Islet precursor cell (in vitro differentiated cells): ENCODE data around the gene GUSB.
"Not testable (repeated sequence)": the region's sequence is repeated elsewhere in the genome, so short reads cannot be mapped to it uniquely, and the experiment has no call there.

ENCODE experiments used
- DNase-seq: peaks from one replicate; pipeline ENCODE4 v3.0.0-alpha.2; 2018

GUSB gene

DNA sequence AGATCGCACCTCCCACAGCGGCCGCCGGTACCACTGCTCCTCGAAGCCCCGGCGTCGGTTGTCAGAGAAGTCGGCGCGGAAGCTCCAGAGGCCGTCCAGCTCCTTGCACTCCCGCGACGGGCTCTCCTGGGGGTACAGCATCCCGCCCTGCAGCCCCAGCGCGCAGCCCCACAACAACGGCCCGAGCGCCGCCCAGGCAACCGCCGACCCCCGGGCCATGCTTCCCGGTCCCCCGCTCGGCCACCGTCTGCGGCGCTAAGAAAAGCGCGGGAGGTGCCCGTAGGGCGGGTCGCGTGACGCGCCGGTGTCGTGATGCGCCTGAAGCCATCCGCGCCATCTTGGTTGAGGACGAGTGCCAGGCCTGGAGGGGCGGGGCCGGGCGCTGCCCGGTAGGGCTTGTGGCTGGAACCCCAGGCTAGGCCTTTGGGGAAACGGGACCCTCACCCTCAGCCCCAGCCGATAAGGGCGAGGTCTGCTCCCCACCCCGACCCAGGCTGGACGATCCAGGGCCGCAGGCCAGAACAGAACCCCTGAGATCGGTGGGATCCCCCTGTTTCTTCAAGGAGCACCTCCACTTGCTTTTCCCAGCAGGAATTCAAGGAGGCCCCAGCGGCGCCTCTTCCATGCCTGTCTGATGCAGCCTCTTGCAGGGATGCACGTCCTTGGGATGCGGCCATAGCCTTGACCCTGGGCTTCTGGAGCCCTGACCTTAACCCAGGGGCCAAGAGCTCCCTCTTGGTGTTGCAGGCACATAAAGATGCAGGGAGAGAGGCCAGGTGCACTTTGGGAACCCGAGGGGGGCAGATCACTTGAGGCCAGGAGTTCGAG lies at the start of gene GUSB:
GUSB (minus strand) TSS at position 249 of the 828 bp plus-strand sequence; CDS start at position 219, 30 bp downstream.
- peak; percentile 93 for DNase-seq

DNA sequence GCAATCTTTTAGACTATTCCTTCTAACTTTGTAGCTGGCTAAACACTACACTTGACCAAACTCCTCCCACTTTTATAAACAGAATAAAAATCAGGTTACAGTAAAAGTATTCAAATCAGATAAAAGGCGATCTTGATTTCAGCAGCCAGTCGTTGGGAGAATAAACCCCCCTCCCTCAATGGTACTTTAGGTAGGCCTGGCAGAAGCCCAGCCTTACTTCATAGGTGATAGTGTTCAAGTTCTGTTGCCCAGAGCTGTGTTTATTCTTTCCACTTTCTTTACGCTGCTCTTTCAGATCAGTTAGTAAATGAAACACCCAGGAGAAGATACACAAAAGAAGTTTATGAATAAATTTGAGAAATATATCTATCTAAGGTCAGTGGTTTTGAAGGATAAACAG lies 46.3 kb upstream of the GUSB start:
- not testable (repeated sequence) for DNase-seq

DNA sequence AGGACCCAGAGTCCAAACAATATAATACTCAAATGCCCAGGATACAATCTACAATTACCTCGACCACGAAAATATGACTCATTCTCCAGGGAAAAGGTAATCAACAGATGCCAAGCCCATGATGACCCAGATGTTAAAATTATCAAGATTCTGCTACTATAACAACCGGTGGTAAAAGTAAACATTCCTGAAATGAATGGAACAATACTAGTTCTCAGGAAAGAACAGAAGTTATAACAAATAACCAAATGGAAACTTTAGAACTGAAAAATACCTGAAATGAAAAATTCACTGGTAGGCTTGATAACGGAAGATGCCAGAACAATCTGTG lies 34.1 kb upstream of the GUSB start:
- no peak for DNase-seq

DNA sequence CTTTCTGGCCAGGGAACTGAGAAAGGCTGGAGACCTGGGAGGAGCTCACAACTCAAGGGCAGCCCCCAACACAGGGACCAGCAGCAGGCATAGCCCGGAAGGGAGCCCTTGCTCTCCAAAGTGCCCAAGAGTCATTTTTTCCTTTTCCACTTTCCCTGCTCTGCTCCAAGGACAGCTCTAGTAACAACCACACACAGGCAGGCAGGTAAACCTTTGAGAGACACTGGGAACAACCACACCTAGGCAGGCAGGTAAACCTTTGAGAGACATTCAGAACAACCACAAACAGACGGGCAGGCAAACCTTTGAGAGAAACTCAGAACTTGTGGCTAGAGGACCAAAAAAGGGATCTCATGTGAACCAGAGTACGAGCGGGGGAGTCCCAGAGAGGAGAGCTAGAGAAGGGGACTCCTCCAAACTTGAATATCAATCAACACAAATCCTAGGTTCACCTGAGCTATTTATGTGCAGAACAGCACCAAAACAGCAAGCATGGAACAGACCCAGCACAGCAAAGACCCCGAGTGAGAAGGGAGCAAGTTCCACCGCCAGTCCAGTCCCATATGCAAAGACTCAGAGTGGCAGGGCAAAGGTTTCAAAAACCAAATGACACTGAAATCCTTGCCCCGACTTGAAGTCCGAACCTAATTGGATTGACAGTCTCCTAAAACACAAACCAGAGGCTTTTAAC lies 33.6 kb upstream of the GUSB start:
- no peak for DNase-seq

DNA sequence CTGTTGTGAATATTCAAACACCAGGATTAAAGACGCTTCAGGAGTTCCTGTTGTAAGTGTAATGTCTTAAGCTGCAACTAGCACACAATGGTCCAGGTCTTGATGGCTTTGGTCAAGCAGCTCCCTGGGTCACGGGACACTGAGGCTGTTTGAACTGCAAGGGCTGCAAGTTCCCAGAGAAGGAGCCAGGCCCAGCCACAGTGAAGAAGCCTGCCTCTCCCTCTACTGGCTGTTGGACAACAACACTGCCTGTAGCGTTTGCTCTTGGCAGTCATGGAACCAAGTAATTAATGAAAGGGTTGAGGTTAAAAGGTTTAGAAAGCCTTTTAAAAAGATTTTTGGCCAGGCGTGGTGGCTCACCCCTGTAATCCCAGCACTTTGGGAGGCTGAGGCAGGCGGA lies 31.9 kb upstream of the GUSB start:
- DNase-seq, result peak; percentile 71

DNA sequence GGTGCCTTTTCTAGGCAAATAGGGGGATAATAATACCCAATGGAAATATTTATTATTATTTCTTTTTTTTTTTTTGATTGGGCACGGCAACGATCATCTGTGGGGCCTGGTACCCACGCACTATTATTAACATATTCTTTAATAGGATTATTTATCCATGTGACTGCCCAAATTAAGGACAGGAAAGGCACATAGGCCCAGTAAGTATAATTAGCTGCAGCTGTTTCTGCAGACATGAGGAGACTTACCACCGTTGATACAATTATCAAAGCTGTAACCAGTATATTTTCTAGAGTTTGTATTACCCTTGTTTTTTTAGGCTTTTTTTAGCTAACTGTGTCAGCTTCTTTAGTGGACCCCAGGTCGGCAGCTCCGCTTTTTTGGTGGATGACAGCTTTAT lies 25.2 kb upstream of the GUSB start:
- no peak for DNase-seq

DNA sequence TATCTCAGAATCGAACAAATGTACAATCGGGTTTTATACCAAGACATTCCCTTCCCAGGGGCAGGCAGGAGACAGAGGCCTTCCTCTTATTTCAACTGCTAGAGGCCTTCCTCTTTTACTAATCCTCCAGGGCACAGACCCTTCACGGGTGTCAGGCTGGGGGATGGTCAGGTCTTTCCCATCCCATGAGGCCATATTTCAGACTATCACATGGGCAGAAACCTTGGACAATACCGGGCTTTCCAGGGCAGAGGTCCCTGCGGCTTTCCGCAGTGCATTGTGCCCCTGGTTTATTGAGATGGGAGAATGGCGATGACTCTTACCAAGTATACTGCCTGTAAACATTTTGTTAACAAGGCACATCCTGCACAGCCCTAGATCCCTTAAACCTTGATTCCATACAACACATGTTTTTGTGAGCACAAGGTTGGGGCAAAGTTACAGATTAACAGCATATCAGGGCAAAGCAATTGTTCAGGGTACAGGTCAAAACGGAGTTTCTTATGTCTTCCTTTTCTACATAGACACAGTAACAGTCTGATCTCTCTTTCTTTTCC lies 23.2 kb upstream of the GUSB start:
- DNase-seq, result not testable (repeated sequence)

DNA sequence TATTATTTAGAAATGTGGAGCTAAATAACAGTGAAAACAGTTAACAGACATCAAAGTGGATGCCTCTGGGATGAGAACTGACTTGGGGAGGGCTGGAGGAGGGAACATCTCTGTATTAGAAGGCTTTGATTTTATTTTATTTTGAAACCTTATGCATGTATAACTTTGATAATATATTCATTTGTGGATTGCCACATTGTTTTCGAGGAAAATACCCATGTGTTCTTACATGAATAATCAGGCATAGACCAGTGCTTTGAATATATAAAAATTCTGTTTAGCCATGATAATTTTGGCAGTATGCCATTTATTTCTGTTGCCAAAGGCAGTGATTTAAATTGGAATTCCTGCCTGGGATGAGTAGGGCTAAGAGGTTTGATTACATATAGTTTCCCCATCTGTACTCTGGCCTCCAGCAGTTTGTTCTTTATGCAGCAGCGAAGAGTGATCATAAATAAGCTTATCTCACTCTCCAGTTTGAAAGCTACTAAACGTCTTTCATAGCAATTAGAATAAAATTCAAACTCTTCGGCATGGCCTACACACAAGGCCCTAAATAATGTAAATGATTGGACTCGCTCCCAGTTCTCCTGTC lies 18.9 kb upstream of the GUSB start:
- DNase-seq, result not testable (repeated sequence)

DNA sequence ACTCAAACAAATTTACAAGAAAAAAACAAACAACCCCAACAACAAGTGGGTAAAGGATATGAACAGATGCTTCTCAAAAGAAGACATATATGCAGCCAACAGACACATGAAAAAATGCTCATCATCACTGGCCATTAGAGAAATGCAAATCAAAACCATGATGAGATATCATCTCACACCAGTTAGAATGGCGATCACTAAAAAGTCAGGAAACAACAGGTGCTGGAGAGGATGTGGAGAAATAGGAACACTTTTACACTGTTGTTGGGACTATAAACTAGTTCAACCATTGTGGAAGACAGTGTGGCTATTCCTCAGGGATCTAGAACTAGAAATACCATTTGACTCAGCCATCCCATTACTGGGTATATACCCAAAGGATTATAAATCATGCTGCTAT lies 13.0 kb upstream of the GUSB start:
- not testable (repeated sequence) for DNase-seq

DNA sequence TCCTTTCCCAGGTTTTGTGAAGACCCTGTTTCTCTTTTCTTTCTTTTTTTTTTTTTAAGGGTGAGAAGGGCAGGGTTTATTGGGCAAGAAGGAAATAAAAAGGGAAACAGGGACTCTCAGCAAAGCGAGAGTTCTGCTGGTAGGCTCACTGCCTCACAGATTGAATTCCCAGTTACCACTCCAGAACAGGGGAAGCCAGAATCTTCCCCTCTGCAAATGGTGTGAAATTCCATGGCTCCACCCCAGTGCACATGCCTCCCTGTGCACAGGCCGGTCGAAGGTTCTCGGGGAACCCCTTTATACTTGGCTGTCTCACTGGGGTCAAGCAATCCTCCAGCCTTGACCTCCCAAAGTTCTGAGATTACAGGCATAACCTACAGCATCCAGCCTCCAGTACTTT lies 10.5 kb upstream of the GUSB start:
- DNase-seq, result no peak

DNA sequence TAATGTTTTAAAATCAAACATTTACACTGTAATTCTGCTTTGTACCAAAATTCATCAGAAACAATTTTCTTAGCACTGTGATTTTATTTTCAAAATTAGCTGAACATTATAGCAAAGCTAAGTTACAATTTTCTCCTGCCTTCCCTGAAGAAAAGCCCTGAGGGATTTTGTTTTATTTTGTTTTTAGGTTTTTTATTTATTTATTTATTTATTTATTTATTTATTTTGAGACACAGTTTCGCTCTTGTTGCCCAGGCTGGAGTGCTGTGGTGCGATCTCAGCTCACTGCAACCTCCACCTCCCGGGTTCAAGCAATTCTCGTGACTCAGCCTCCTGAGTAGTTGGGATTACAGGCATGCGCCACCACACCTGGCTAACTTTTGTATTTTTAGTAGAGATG lies 9.8 kb upstream of the GUSB start:
- DNase-seq, result not testable (repeated sequence)

DNA sequence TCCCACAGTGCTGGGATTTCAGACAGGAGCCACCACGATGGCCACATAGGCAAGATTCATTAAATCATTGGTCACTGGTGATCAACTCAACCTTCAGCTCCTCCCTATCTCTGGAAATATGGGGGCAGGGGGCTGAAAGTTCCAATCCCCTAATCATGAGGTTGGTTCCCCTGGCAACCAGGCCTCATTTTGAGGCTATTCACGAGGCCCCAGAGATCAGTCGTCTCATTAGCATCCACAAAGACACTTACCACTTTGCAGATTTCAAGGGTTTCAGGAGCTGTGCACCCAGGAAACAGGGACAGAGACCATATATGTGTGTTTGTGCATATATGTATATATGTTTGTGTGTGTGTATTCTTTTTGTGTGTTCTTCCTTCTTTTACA lies 7.7 kb upstream of the GUSB start:
- DNase-seq, result no peak

DNA sequence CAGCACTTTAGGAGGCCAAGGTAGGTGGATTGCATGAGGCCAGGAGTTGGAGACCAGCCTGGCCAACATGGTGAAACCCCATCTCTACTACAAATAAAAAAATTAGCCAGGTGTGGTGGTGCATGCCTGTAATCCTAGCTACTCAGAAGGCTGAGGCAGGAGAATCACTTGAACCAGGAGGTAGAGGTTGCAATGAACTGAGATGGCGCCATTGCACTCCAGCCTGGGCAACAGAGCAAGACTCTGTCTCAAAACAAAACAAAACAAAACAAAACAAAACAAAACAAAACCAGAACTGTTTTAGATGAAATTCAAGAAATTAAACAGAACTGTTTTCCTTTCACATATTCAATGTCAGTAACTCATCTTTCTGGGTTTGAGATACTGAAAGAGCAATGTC lies 6.5 kb upstream of the GUSB start:
- not testable (repeated sequence) for DNase-seq

DNA sequence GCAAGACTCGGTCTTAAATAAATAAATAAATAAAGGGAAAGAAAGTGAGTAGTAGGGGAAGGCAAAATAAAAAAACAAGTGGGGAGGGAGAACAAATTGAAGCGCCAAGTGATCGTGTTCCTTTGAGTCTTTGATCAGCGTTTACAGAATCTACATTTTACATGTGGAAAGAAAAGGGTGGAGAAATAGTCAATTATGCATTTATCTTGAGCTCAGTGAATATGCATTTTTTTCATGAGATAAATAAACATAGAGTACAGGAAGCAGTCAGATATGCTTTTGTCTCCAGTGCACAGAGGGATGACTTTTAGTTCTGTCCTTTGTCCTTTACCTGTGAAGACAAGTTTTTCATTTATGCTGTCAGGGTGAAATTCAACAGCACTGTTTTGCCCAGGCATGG lies 6.1 kb upstream of the GUSB start:
- no peak for DNase-seq

DNA sequence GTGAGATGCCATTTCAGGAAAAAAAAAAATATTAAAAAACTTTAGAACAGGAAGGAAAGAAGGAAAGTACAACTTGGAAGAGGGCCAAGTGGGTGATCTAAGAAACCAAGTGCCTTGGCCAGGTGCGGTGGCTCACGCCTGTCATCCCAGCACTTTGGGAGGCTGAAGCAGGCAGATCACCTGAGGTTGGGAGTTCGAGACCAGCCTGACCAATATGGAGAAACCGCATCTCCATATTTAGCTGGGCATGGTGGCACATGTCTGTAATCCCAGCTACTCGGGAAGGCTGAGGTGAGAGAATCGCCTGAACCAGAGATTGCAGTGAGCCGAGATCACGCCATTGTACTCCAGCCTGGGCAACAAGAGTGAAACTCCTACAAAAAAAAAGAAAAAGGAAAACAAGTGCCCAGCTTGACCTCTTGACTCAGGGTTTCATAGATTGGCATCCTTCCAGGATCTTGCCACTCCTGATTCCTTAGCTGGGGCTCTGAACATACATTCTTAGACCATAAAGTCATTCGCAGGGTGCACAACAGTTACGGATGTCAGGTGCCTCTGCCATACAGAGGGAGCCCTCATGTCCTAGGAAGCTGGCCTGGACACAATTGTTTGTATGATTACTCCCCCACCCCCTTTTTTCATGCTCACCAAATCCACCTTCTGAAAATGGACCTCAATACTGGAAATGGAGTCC lies 2.1 kb upstream of the GUSB start:
- no peak for DNase-seq

DNA sequence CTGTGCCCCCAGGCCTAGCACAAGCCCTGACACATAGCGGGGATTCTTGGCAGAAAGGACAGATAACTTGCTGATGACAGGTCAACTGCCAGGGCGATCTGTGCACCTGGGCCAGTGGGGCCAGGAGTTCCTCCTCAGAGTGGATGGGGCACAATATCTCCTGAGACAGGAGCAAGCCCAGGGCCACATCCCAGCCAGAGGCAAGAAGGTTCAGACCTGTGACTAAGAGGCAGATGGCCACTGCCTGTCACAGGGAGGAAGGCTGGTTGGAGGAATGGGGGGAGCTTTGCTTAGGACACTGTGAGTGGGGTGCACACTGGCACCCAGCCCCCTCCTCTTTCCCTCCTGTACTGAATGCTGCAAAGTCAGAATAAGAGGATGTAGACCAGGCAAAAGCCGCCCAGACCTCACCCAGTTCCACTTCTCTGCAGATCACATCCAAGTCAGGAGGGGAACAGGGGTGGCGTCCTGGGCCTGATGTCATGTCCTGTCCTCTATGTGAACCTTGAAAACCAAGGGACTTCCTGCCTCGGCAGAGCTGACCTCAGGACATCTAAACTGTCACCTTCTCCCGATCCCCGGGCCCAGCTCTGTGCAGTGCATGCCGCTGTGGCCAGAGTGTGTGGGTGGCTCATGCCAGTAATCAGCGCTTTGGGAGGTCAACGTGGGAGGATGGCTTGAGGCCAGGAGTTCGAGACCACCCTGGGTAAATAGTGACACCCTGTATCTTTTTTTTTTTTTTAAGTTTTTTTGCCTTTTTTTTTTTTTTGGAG lies 1.3 kb downstream of the GUSB start:
- DNase-seq, result no peak

DNA sequence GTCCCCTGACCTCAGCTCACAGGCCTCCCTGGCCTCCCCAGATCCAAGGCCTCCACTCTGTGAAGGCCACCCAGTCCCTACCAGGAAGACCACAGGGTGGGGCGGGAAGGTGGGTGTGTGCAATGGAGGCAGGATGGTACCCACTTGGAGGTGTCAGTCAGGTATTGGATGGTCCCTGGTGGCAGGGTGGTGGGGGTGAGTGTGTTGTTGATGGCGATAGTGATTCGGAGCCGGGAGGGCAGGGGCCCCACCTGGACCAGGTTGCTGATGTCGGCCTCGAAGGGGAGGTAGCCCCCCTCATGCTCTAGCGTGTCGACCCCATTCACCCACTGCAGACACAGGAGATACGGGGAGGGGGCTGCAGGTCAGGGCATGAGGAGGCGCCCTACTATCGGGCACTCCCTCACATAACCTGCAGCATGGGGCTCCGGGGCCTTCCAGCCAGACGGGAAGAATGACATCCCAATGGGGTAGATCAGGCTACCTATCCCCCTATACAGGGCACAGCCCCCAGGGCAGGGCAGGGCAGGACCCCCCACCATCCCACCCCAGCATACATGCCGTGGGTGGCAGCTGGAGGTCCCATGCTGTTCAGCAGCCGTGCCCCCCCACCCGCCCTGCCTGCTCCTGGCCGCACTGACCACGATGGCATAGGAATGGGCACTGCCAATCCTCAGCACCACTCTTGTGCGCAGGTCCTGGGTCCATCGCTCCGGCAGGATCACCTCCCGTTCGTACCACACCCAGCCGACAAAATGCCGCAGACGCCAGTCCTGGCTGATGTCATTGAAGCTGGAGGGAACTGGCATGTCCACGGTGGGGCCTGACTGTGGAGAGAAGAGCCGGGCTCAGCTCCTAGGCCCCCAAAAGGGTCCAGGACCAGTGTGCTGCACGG lies 2.2 kb downstream of the GUSB start:
- no peak for DNase-seq

DNA sequence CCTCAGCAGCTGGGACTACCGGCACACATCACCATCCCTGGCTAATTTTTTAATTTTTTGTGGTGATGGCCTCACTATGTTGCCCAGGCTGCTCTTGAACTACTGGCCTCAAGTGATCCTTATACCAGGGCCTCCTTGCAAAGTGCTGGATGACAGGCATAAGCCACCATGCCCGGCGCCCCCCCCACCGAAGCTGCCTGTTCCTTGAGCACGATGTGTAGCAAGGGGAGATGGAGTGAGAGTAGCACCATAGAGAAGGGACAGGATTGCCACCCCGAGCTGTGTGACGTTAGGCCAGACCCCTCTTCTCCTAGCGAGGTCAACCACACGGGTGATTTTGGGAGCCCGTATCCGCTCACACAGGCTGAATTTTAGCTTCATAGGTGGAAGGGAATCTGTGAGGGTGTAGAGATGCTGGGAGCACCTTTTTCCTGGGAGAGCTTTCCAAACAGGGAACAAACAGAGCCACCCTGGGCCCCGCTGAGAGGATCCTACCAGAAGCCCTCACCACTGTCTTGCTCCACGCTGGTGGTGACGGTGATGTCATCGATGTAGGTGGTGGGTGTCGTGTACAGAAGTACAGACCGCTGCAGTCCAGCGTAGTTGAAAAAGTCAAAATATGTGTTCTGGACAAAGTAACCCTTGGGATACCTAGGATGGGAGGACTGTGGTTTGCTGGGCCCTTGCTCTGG lies 3.0 kb downstream of the GUSB start:
- no peak for DNase-seq

DNA sequence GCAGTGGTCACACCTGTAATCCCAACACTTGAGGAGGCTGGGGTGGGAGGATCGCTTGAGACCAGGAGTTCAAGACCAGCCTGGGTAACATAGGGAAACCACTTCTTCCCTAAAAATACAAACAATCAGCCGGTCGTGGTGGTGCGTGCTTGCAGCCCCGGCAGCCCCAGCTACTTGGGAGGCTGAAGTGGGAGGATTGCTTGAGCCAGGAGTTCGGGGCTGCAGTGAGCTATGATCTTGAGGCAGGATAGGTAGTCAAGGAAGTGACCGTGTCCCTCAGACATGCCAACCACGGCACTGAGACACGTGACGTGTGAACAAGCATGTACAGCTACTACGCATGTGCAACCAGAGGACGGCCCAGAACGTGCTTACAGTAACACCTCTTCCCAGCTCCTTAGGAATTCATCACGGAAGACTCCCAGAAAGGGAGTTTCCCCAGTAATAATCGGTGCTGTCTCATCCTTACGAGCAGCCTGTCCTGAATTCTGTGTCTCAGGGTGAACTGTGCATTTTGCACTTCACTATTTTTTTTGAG lies 5.3 kb downstream of the GUSB start:
- DNase-seq, result no peak

DNA sequence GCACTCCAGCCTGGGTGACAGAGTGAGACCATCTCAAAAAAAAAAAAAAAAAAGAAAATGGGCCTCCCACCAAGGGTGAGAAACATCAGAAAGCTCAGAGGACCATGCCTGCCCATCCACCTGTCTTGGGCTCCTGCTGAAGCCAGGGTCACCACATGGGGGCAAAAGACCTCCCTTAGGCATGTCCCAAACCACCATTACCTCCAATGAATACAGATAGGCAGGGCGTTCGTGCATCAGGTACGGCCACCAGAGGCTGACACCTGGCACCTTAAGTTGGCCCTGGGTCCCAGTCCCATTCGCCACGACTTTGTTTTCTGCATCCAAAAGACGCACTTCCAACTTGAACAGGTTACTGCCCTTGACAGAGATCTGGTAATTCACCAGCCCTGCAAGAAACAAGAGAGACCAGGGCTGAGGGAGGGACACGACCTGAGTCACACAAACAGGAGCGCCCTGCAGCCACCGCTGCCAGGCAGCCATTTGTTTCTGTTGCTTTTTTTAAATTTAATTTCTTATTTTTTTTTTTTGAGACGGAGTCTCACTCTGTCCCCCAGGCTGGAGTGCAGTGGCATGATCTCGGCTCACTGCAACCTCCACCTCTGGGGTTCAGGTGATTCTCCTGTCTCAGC lies 6.1 kb downstream of the GUSB start:
- no peak for DNase-seq
